Calu3 (cell line): ENCODE data around the gene ARL5A. TPM values are rescaled to one million over a fixed set of nuclear protein-coding genes. Genes with fewer than 3 reads are reported as not detected.

Experiments used
- BruUV-seq: library from RNA; stranded (reverse); fragments of 400-500 nt; replicated peaks from 2 replicates; lab custom pipeline; 2021; lab: Mats Ljungman, UMichigan
- CTCF ChIA-PET: fragments of 300-600 bp; sonication (Branson Sonifier 250); formaldehyde crosslinking; loops from one replicate; lab custom pipeline; 2022; ENCODE audit warnings: antibody characterized with exemption; lab: Charles Lee
- DNase-seq: peaks from one replicate; pipeline ENCODE4 v3.0.0; 2022
- H3K27ac Mint-ChIP-seq: one replicate; pipeline ENCODE4 v1.8.0; 2022; ENCODE audit warnings: mixed read lengths; ENCODE audit not compliant: unreplicated experiment
- H3K27me3 Mint-ChIP-seq: one replicate; pipeline ENCODE4 v1.8.0; 2022; ENCODE audit warnings: mixed read lengths; ENCODE audit not compliant: unreplicated experiment
- H3K36me3 Mint-ChIP-seq: one replicate; pipeline ENCODE4 v1.8.0; 2022; ENCODE audit warnings: mild to moderate bottlenecking, moderate library complexity, mixed read lengths; ENCODE audit not compliant: insufficient read depth, unreplicated experiment
- H3K4me1 Mint-ChIP-seq: one replicate; pipeline ENCODE4 v1.8.0; 2022; ENCODE audit warnings: mild to moderate bottlenecking, low read depth, mixed read lengths; ENCODE audit not compliant: unreplicated experiment
- H3K4me3 Mint-ChIP-seq: one replicate; pipeline ENCODE4 v1.8.0; 2022; ENCODE audit warnings: mild to moderate bottlenecking, low read depth, moderate library complexity, mixed read lengths; ENCODE audit not compliant: unreplicated experiment
- H3K9me3 Mint-ChIP-seq: one replicate; pipeline ENCODE4 v1.8.0; 2022; ENCODE audit warnings: low read depth, mixed read lengths; ENCODE audit not compliant: unreplicated experiment
- CTCF ChIP-seq: fragments of 200-600 bp; IDR thresholded peaks from one replicate; pipeline ENCODE4 v1.8.0; 2022; ENCODE audit warnings: antibody characterized with exemption; ENCODE audit not compliant: unreplicated experiment
- intact Hi-C: fragments of 100-400 bp; cut with micrococcal nuclease; formaldehyde crosslinking; loops from one replicate; pipeline ENCODE4 v1.10.0; 2022; ENCODE audit not compliant: unreplicated experiment
- total RNA-seq: library from RNA; stranded (reverse); gene quantifications from 2 replicates; pipeline ENCODE4 v1.2.3, GENCODE V29; 2022

Gene ARL5A
- total RNA-seq, 1 experiment from 2014 or later, result 53.7 TPM

GRCh38 chr2:151840216-151841046 is 12.2 kb upstream of the ARL5A start:
- no peaks in the 10 kb centered on the region for H3K27me3 Mint-ChIP-seq
- intact Hi-C loops, result no loop called here
- no peaks in the 10 kb centered on the region for H3K36me3 Mint-ChIP-seq
- CTCF ChIA-PET, result no interaction called here
- H3K9me3 Mint-ChIP-seq, result no peaks in the 10 kb centered on the region
- no peak for DNase-seq
- no TSS peak for BruUV-seq
- H3K27ac Mint-ChIP-seq, result no peak overlapping the region
- no peak for TF ChIP-seq CTCF
- no peaks in the 10 kb centered on the region for H3K4me1 Mint-ChIP-seq
- H3K4me3 Mint-ChIP-seq, result no peak overlapping the region

- CTCF ChIA-PET, result no interaction called here
- H3K36me3 Mint-ChIP-seq, result no peaks in the 10 kb centered on the region
- BruUV-seq, result no TSS peak
- H3K4me1 Mint-ChIP-seq, result no peaks in the 10 kb centered on the region
- TF ChIP-seq CTCF, result no peak
- H3K4me3 Mint-ChIP-seq, result no peak overlapping the region
- intact Hi-C loops, result no loop called here
- H3K27me3 Mint-ChIP-seq, result no peaks in the 10 kb centered on the region
- H3K9me3 Mint-ChIP-seq, result no peaks in the 10 kb centered on the region
- H3K27ac Mint-ChIP-seq, result no peak overlapping the region
- no peak for DNase-seq
These were observed 9.7 kb upstream of the ARL5A start for GRCh38 chr2:151837926-151838325.

GRCh38 chr2:151833984-151834383 is 5.8 kb upstream of the ARL5A start:
- Mint-ChIP-seq H3K36me3 (peaks cover under 1% of the 10 kb centered on the region), H3K4me1 (peaks cover 5% of the 10 kb centered on the region), H3K27me3 (no peaks in the 10 kb centered on the region), H3K27ac (no peak overlapping the region), H3K9me3 (no peaks in the 10 kb centered on the region), H3K4me3 (no peak overlapping the region)
- CTCF ChIA-PET, result no interaction called here
- TF ChIP-seq CTCF, result no peak
- BruUV-seq, result no TSS peak
- DNase-seq, result no peak
- intact Hi-C loops, result no loop called here

GRCh38 chr2:151830961-151831360 is 2.7 kb upstream of the ARL5A start:
- no peak for DNase-seq
- peaks cover 23% of the 10 kb centered on the region for H3K36me3 Mint-ChIP-seq
- CTCF ChIA-PET, result no interaction called here
- no peak overlapping the region for H3K4me3 Mint-ChIP-seq
- no peaks in the 10 kb centered on the region for H3K9me3 Mint-ChIP-seq
- peaks cover 11% of the 10 kb centered on the region for H3K4me1 Mint-ChIP-seq
- no peak overlapping the region for H3K27ac Mint-ChIP-seq
- no peaks in the 10 kb centered on the region for H3K27me3 Mint-ChIP-seq
- intact Hi-C loops, result no loop called here
- no TSS peak for BruUV-seq
- TF ChIP-seq CTCF, result no peak
